ENCODE data around the gene PPP1R12C. TPM values are rescaled to one million over a fixed set of nuclear protein-coding genes. Genes with fewer than 3 reads are reported as not detected.

The PPP1R12C gene
- 55.7 to 98.5 TPM (median 82.8 TPM) in 5 replicates for total RNA-seq (2022; extraction: Qiagen RNA extraction)

DNA sequence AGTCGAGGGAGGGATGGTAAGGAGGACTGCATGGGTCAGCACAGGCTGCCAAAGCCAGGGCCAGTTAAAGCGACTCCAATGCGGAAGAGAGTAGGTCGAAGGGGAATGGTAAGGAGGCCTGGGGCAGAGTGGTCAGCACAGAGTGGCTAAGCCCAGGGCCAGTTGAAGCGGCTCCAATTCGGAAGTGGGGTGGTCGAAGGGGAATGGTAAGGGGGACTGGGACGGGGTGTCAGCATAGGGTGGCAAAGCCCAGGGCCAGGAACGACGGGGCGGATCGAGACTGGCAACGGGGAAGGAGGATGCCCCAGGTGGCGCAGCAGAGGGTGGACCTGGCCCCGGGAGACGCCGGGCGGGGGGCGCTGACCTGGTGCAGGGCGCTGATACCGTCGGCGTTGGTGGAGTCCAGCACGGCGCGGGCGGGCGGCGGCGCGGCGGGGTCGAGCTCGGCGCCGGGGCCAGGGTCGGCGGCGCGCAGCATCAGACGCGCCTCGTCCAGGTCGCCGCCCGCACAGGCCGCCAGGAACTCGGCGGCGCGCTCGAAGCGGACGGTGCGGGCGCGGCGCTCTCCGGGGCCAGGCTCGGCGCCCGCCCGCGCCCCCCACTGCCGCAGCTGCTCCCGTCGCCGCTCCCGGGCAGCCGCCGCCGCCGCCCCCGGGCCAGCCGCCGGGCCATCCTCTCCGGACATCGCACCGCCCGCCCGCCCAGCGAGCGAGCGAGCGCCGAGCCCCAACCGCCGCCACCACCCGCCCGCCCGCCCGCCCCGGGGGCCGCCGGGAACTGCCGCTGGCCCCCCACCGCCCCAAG lies at the start of gene PPP1R12C:
PPP1R12C (minus strand) TSS at position 779 of the 804 bp plus-strand sequence; CDS start at position 685, 94 bp downstream.

DNA sequence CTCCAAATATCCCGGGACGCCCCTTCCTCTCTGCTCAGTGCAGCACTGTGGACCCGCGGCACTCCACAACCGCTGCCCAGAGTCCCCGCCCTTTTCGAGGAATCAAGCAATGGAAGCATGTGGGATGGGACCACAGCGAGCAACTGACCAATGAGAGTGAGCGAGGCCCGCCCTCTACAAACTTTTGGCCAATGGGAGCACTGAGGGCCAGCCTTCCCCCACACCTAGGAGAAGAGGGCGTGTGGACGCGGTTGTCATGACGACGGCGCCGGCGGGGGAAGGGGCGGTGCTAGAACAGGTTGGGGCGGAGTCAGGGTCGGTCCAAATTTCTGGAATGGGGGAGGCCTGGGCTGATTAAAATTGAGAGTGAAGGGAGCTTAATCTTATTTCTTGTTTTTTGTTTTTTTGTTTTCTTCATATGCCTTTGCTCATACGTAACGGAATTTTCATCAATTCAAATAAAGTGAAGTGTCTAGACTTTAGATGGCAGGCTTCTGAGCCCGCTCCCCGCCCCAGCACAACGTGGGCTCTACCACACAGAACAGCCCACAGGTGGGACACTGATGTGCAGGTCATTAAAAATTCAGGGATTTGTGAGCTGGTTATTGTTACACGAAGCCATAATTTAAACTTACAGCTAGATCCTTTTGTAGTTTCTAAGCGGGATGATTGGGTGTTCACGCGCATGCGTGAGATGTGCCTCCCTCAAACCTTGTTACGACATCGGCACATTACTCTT lies 49.3 kb upstream of the PPP1R12C start, which contains the start of gene DNAAF3:
DNAAF3 (minus strand) TSS at position 84 of the 739 bp plus-strand sequence. CDS start 200 bp downstream, outside the sequence.

DNA sequence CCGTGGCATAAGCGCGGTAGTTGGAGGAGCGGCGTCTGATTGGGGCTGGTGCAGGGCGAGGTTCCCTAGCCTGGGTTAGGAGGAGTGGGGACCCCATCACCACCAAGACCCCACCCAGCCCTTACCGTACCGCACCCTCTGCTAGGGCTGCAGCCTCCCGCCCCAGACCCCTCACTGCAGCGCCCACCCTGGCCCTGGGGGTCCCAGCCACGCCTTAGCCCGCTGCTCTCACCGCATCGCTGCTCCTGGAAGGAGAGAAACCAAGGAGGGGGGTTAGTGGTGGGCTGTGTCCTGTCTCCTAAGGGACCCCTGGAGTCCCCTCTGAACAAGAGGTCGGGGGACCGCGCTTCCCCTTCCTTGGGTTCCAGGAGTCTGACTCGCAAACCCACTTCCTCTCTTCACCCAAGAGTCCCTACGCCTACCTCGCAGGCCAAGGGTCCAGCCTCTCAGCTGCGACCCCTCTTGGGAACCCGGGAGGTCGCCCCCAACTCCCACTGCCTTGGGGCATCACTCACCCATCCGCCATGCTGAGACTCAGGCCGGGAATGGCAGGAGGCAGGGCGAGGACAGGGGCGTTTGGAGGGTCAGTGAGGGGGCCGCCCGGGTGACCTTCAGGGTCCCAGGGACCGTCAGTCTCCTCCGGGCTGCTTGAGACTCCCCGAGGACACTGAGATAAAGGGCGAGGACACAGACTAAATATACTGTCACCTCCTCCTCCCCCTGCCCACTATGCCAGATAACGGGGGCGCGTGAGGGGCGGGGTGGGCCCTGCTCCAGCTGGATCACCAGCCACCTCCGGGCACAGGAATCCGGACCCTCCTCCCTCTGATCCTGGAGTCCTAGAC lies 39.8 kb upstream of the PPP1R12C start, which contains the start of gene TNNI3:
TNNI3 (minus strand) TSS at position 669 of the 845 bp plus-strand sequence; CDS start at position 526, 143 bp downstream.

DNA sequence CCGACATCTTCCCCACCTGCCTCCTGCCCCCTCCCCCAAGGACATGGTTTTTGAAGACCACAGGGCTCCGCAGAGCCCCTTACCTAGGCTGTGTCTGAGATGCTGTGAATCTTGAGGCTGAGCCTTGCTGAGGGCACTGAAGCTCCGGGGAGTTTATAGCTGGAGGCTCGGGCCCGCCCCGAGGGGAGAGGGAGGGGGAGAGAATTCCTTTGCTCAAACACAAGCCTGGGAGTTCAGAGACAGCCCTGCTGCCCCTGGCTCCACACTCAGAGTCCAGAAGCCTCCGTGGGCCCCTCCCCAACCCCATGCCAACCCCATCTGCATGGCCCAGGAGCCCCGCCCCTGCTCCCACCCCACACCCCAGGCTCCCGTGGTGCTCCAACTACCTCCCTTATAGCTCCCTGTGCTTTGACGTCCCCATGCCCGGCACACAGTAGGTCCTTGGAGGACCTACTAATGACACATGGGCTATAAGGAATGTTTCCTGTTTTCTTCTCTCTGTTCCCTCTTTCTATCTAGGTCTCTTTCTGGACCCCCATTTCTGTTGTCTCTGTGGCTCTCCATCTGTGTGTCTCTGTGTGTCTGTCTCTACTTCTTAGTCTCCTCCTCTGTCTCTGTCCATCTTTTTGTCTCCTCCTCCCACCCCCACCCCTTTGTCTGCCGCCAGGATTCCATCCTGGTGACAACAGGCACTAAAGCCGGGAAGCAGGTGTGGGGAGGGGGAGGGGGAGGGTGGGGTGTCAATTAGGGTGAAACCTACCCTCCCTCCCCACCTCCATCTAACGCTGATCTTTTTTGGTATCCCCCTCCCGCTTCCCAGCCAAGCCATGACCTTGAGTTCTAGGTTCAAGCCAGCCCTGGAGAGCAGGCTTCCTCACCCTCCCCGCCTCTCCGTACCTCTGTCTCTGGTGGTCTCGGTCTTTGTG lies 31.9 kb upstream of the PPP1R12C start, which contains the start of gene TNNT1:
TNNT1 (minus strand) TSS at position 129 of the 926 bp plus-strand sequence. CDS start 2,049 bp downstream, outside the sequence.

DNA sequence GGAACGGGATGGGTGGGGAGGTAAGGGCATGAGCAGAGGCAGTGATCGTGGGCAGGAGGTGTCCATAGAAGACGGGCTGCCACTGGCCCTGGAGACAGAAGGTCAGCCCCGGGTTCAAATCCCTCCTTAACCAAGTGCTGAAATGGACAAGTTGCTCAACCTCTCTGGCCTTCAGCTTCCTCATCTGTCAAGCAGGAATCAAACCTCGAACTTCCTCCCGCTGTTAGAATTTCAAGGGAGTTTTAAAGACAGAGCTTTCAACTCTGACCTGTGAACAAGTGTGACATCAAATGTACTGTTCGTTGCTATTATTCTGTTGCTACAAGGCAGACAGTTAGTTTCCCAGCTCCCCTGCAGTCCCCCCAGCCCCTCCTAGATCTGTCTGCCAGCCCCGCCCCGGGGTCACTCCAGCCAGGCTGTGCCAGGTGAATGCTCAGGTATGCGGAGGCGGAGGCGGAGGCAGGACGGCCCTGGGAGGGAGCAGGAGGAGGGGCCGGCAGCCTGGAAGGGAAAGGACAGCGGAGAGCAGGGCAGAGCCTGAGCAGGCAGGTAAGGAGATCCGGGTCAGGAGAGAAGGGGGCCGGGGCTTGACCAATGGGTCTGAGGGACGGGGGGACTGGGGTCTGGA lies 42.0 kb downstream of the PPP1R12C start, which contains the start of gene EPS8L1:
EPS8L1 (plus strand) TSS at position 499 of the 628 bp plus-strand sequence. CDS start 576 bp downstream, outside the sequence.

DNA sequence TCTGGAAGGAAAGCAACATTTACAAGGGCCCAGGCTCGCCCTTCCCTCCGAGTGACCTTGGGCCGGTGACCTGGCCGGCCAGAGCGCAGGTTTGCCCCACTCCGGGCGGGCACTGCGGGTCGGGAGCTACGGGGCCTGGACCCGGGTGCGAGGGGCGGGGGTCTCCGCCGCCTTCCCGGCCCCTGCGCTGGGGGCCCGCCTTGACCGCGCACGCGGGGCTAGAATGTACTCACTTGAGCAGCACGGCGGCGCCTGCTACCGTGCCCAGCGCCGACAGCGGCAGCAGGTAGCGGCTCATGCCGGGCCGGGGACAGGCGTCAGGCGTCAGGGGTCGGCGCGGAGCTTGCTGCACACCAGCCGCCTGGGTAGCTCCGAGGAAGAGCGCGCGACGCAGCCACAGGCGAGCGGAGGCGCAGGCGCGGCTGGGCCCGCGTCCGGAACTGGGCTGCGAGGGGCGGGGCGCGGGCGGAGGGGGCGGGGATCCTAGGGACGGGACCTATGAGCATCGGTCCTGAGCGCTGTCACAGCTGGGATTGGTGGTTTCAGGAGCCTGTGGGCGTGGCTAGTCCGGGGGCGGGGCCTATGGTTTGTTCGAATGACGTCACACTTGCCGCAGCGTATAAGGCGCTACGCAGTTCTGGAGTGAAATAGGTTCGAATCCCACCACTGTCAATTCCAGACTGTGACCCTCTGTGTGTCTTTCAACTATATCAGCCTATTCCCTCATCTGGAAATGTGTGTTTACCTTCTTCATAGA lies 54.5 kb downstream of the PPP1R12C start, which contains the start of gene RDH13:
RDH13 (minus strand) TSS at position 414 of the 757 bp plus-strand sequence; CDS start at position 298, 116 bp downstream.

Other genes with a start within 250 kb of the PPP1R12C start
- gene FCAR, start 243.4 kb downstream of the PPP1R12C start, total RNA-seq (2022; extraction: Qiagen RNA extraction) = not detected in 5 replicates
- not detected in 5 replicates for gene NCR1, start 211.5 kb downstream of the PPP1R12C start, total RNA-seq (2022; extraction: Qiagen RNA extraction)
- not detected in 5 replicates for gene NLRP7, start 170.1 kb downstream of the PPP1R12C start, total RNA-seq (2022; extraction: Qiagen RNA extraction)
- gene NLRP2, start 151.3 kb downstream of the PPP1R12C start, total RNA-seq (2022; extraction: Qiagen RNA extraction) = 23.9 to 26.9 TPM (median 25.8 TPM) in 5 replicates
- gene GP6, start 79.4 kb downstream of the PPP1R12C start, total RNA-seq (2022; extraction: Qiagen RNA extraction) = 0.15 to 0.24 TPM (median 0.19 TPM) in 4 of 5 replicates, not detected in the other
- gene RDH13, start 54.5 kb downstream of the PPP1R12C start, total RNA-seq (2022; extraction: Qiagen RNA extraction) = 15.8 to 31.4 TPM (median 20.9 TPM) in 5 replicates
- 3.4 to 7.4 TPM (median 6.3 TPM) in 5 replicates for gene EPS8L1, start 41.8 kb downstream of the PPP1R12C start, total RNA-seq (2022; extraction: Qiagen RNA extraction)
- 107 to 150 TPM (median 135 TPM) in 5 replicates for gene TNNT1, start 31.6 kb upstream of the PPP1R12C start, total RNA-seq (2022; extraction: Qiagen RNA extraction)
- gene TNNI3, start 40.1 kb upstream of the PPP1R12C start, total RNA-seq (2022; extraction: Qiagen RNA extraction) = 6.4 to 8.9 TPM (median 7.9 TPM) in 5 replicates
- gene DNAAF3, start 49.0 kb upstream of the PPP1R12C start, total RNA-seq (2022; extraction: Qiagen RNA extraction) = 3.6 to 6.9 TPM (median 5.8 TPM) in 5 replicates
- 3.0 to 6.1 TPM (median 4.4 TPM) in 5 replicates for gene SYT5, start 62.7 kb upstream of the PPP1R12C start, total RNA-seq (2022; extraction: Qiagen RNA extraction)
- gene PTPRH, start 91.9 kb upstream of the PPP1R12C start, total RNA-seq (2022; extraction: Qiagen RNA extraction) = 3.5 to 6.0 TPM (median 5.0 TPM) in 5 replicates
- 3.1 to 5.4 TPM (median 3.9 TPM) in 5 replicates for gene TMEM86B, start 111.1 kb upstream of the PPP1R12C start, total RNA-seq (2022; extraction: Qiagen RNA extraction)
- 81.0 to 117 TPM (median 113 TPM) in 5 replicates for gene PPP6R1, start 141.4 kb upstream of the PPP1R12C start, total RNA-seq (2022; extraction: Qiagen RNA extraction)
- 118 to 150 TPM (median 135 TPM) in 5 replicates for gene HSPBP1, start 162.5 kb upstream of the PPP1R12C start, total RNA-seq (2022; extraction: Qiagen RNA extraction)
- 2.9 to 4.1 TPM (median 3.0 TPM) in 5 replicates for gene BRSK1, start 166.4 kb upstream of the PPP1R12C start, total RNA-seq (2022; extraction: Qiagen RNA extraction)
- gene TMEM150B, start 207.7 kb upstream of the PPP1R12C start, total RNA-seq (2022; extraction: Qiagen RNA extraction) = not detected in 5 replicates
- 3.6 to 8.3 TPM (median 6.7 TPM) in 5 replicates for gene KMT5C, start 222.2 kb upstream of the PPP1R12C start, total RNA-seq (2022; extraction: Qiagen RNA extraction)
- 0.33 to 4.4 TPM (median 1.0 TPM) in 5 replicates for gene COX6B2, start 237.1 kb upstream of the PPP1R12C start, total RNA-seq (2022; extraction: Qiagen RNA extraction)
- gene GARIN5B, start 245.6 kb upstream of the PPP1R12C start, total RNA-seq (2022; extraction: Qiagen RNA extraction) = 0.05 to 0.22 TPM (median 0.08 TPM) in 5 replicates